NCI-H2081 (cell line): Measurements from ENCODE around the gene DMBT1.
"Not testable (repeated sequence)": the region's sequence is repeated elsewhere in the genome, so short reads cannot be mapped to it uniquely, and the experiment has no call there.

Experiments
- DNase-seq, 2 experiments: peaks; one replicate each; lab custom pipeline; 2025; lab: John Stamatoyannopoulos, UW

Gene DMBT1

GRCh38 chr10:122549636-122550035 lies 10.9 kb upstream of the DMBT1 start:
- no peak for DNase-seq

- no peak for DNase-seq
Observed at GRCh38 chr10:122550427-122550826, 10.1 kb upstream of the DMBT1 start.

GRCh38 chr10:122550983-122551382 lies 9.6 kb upstream of the DMBT1 start:
- no peak for DNase-seq

- DNase-seq: no peak
Observed at GRCh38 chr10:122551450-122551849, 9.1 kb upstream of the DMBT1 start.

GRCh38 chr10:122553341-122553740 lies 7.2 kb upstream of the DMBT1 start:
- no peak for DNase-seq

GRCh38 chr10:122554131-122555036 lies 6.2 kb upstream of the DMBT1 start:
- DNase-seq: no peak

GRCh38 chr10:122555442-122555841 lies 5.1 kb upstream of the DMBT1 start:
- DNase-seq: no peak

- no peak for DNase-seq
Observed at GRCh38 chr10:122557516-122557915, 3.0 kb upstream of the DMBT1 start.

- DNase-seq: no peak
Observed at GRCh38 chr10:122558452-122558851, 2.1 kb upstream of the DMBT1 start.

GRCh38 chr10:122559228-122559627 lies 1.3 kb upstream of the DMBT1 start:
- DNase-seq: no peak

- DNase-seq: no peak
Observed at GRCh38 chr10:122561212-122561611, 658 bp downstream of the DMBT1 start.

GRCh38 chr10:122561792-122562191 lies 1.2 kb downstream of the DMBT1 start:
- no peak for DNase-seq

- DNase-seq: no peak
Observed at GRCh38 chr10:122564980-122565379, 4.4 kb downstream of the DMBT1 start.

GRCh38 chr10:122565766-122566206 lies 5.2 kb downstream of the DMBT1 start:
- peak; percentile 33 to 48 for DNase-seq

- DNase-seq: no peak
Observed at GRCh38 chr10:122566632-122567031, 6.1 kb downstream of the DMBT1 start.

- no peak for DNase-seq
Observed at GRCh38 chr10:122567056-122567660, 6.6 kb downstream of the DMBT1 start.

GRCh38 chr10:122568551-122568950 lies 8.0 kb downstream of the DMBT1 start:
- DNase-seq: no peak

GRCh38 chr10:122570920-122571319 lies 10.4 kb downstream of the DMBT1 start:
- DNase-seq: no peak

GRCh38 chr10:122571892-122572291 lies 11.3 kb downstream of the DMBT1 start:
- DNase-seq: no peak

GRCh38 chr10:122575776-122576175 lies 15.2 kb downstream of the DMBT1 start:
- DNase-seq: no peak

- no peak for DNase-seq
Observed at GRCh38 chr10:122576291-122576690, 15.7 kb downstream of the DMBT1 start.

GRCh38 chr10:122577311-122577885 lies 16.8 kb downstream of the DMBT1 start:
- no peak for DNase-seq

- not testable (repeated sequence) for DNase-seq
Observed at GRCh38 chr10:122586070-122586469, 25.5 kb downstream of the DMBT1 start.
